ENCODE results near the gene DOCK9. TPM values are rescaled to one million over a fixed set of nuclear protein-coding genes. Genes with fewer than 3 reads are reported as not detected.

Gene DOCK9
- total and polyA plus RNA-seq, 9 of the 15 experiments (the other 6 are each of a cell fraction or from before 2014, with no cell fraction given) = 3.5 to 25.3 (median 16.7) TPM

DNA sequence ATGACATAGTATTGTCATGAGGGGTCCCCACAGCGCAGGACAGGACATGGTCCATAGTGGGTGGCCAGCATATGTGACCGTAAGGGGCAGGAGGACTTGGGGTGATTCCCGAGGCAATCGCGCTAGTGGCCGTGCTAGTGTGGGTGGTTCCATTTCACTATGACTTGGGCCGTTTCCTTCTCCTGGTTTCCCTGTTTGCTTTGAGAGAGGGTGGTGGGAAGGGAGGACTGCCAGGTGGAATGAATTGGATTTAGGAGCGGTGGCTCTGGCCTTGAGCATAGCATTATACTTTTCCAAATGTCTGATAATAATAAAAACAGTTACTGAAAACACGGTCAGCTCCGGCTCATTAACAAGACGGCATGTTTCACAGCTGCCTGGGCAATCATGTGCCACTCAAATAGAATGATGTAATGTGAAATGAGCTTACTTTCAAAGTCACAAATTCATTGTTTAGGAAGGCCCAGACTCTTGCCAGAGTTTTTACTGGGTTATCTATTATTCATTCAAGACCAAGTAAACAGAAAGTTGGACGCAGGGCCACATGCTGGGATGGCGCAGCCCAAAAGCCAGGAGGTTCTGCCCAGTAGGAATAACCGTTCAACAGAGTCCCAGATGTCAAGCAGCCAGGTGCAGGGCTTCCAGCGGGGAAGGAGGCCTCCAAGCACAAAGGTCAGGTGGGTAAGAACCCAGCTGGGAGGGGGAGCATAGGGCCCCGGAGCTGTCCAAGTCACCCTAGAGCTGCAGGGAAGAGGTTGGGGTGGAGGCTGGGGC is 205.8 kb downstream of the DOCK9 start:
- CTCF ChIA-PET (ENCODE audit: low intra/inter-chr PET ratio) = no interaction called here
- in situ Hi-C loops (cut with MboI) = no loop called here
- no peak for ATAC-seq
- intact Hi-C loops (cut with micrococcal nuclease) = no loop called here
- DNase-seq (ENCODE audit: extremely low read depth in 1 of 4, low spot score in 3 of 4) = no peak
- Histone ChIP-seq H3K4me2 (ENCODE audit: insufficient read depth, low read length) (no peak overlapping the region), H3K4me1 (replicated peaks in 1 of 2; ENCODE audit: control insufficient read depth in 2 of 2, insufficient read depth in 2 of 2, low read length in 2 of 2) (peaks cover 0 to 5% of the 10 kb centered on the region in 2 experiments; a peak in 2 of 5 replicates), H3K9me3 (replicated peaks; ENCODE audit: control insufficient read depth, insufficient read depth, low read depth, low read length) (no peaks in the 10 kb centered on the region), H3K79me2 (ENCODE audit: control insufficient read depth, insufficient read depth, low read length) (no peaks in the 10 kb centered on the region), H4K20me1 (replicated peaks; ENCODE audit: control insufficient read depth, insufficient read depth, low read length) (no peaks in the 10 kb centered on the region), H3K36me3 (ENCODE audit: control insufficient read depth, insufficient read depth, low read length) (no peaks in the 10 kb centered on the region), H3K4me3 (no peak overlapping the region), H3K27ac (ENCODE audit: extremely low read depth, low read depth, low read length) (no peak overlapping the region), H3K9ac (ENCODE audit: insufficient read depth in 1 of 2, low read depth in 2 of 2, low read length in 2 of 2) (no peak overlapping the region), H3K27me3 (ENCODE audit: control insufficient read depth in 2 of 2, insufficient read depth in 2 of 2, low read length in 2 of 2) (peaks cover 22 to 65% of the 10 kb centered on the region in 2 experiments; a peak in 4 of 5 replicates), H2AFZ (ENCODE audit: low read depth, low read length) (no peak overlapping the region), H3K9me1 (ENCODE audit: control insufficient read depth, insufficient read depth, low read length) (no peaks in the 10 kb centered on the region)
- no TSS peak for BruUV-seq (replicated peaks)
- POLR2A ChIA-PET = no interaction called here
- no peak for TF ChIP-seq SAP30 (IDR thresholded peaks at IDR 0.05; ENCODE audit: borderline replicate concordance, insufficient read depth, low read depth, low read length, poor library complexity, severe bottlenecking)
- TF ChIP-seq, protein P1, sequence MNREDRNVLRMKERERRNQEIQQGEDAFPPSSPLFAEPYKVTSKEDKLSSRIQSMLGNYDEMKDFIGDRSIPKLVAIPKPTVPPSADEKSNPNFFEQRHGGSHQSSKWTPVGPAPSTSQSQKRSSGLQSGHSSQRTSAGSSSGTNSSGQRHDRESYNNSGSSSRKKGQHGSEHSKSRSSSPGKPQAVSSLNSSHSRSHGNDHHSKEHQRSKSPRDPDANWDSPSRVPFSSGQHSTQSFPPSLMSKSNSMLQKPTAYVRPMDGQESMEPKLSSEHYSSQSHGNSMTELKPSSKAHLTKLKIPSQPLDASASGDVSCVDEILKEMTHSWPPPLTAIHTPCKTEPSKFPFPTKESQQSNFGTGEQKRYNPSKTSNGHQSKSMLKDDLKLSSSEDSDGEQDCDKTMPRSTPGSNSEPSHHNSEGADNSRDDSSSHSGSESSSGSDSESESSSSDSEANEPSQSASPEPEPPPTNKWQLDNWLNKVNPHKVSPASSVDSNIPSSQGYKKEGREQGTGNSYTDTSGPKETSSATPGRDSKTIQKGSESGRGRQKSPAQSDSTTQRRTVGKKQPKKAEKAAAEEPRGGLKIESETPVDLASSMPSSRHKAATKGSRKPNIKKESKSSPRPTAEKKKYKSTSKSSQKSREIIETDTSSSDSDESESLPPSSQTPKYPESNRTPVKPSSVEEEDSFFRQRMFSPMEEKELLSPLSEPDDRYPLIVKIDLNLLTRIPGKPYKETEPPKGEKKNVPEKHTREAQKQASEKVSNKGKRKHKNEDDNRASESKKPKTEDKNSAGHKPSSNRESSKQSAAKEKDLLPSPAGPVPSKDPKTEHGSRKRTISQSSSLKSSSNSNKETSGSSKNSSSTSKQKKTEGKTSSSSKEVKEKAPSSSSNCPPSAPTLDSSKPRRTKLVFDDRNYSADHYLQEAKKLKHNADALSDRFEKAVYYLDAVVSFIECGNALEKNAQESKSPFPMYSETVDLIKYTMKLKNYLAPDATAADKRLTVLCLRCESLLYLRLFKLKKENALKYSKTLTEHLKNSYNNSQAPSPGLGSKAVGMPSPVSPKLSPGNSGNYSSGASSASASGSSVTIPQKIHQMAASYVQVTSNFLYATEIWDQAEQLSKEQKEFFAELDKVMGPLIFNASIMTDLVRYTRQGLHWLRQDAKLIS (CRISPR knock-in tag; IDR thresholded peaks at IDR 0.05) = no peak
- no peak for TF ChIP-seq ZZZ3 (IDR thresholded peaks at IDR 0.05)
- TF ChIP-seq SNRNP70 (optimal IDR thresholded peaks at IDR 0.05; ENCODE audit: low read depth, low read length) = no peak
- TF ChIP-seq ARHGAP35 (IDR thresholded peaks at IDR 0.05; ENCODE audit: partially characterized antibody) = no peak
- TF ChIP-seq LCOR (CRISPR knock-in tag; IDR thresholded peaks at IDR 0.05) = no peak
- no peak for TF ChIP-seq ZNF41 (CRISPR knock-in tag; conservative IDR thresholded peaks at IDR 0.05)
- no peak for TF ChIP-seq ZBTB1 (CRISPR knock-in tag; IDR thresholded peaks at IDR 0.05; ENCODE audit: borderline replicate concordance, low read depth)
- TF ChIP-seq CC2D1A (IDR thresholded peaks at IDR 0.05) = no peak
- WGBS (ENCODE audit: insufficient coverage, low coverage, missing lambda C conversion rate) = 4% methylated on average over 16 of the region's 16 CpGs
- FAIRE-seq = no peak

All from K562 (cell line).